Activated CD4-positive, alpha-beta T cell treated with anti-CD3 and anti-CD28 coated beads, Interleukin-2, amount 10 ng/mL, durations not matched to agents 7 days and 5 days (primary cell): ENCODE data around the gene METTL5. TPM values are rescaled to one million over a fixed set of nuclear protein-coding genes. Genes with fewer than 3 reads are reported as not detected.
"Not testable (repeated sequence)": the region's sequence is repeated elsewhere in the genome, so short reads cannot be mapped to it uniquely, and the experiment has no call there.

ENCODE experiments used
- CTCF ChIA-PET: fragments of 350-600 bp; sonication (Branson Sonifier 250); formaldehyde crosslinking; loops from one replicate; lab custom pipeline; 2021; ENCODE audit warnings: antibody characterized with exemption; lab: Charles Lee
- POLR2A ChIA-PET: fragments of 350-600 bp; sonication (Branson Sonifier 250); formaldehyde crosslinking; loops from one replicate; lab custom pipeline; 2021; ENCODE audit warnings: antibody characterized with exemption; lab: Charles Lee
- DNase-seq: peaks from one replicate; pipeline ENCODE4 v3.0.0-alpha.2; 2020
- H3K27ac Mint-ChIP-seq: one replicate; pipeline ENCODE4 v1.8.0; 2021; ENCODE audit warnings: mild to moderate bottlenecking, moderate library complexity, mixed read lengths
- H3K27me3 Mint-ChIP-seq: one replicate; pipeline ENCODE4 v1.8.0; 2021; ENCODE audit warnings: mixed read lengths
- H3K36me3 Mint-ChIP-seq: one replicate; pipeline ENCODE4 v1.8.0; 2021; ENCODE audit warnings: low read depth, mixed read lengths
- H3K4me1 Mint-ChIP-seq: one replicate; pipeline ENCODE4 v1.8.0; 2021; ENCODE audit warnings: mixed read lengths
- H3K4me3 Mint-ChIP-seq: one replicate; pipeline ENCODE4 v1.8.0; 2021; ENCODE audit warnings: mild to moderate bottlenecking, moderate library complexity, mixed read lengths
- H3K9me3 Mint-ChIP-seq: one replicate; pipeline ENCODE4 v1.8.0; 2021; ENCODE audit warnings: mixed read lengths
- total RNA-seq, 2 experiments: library from RNA; stranded (reverse); gene quantifications; one replicate each; pipeline ENCODE4 v1.2.3, GENCODE V29; 2021

The METTL5 gene
- total RNA-seq, 2 experiments from 2014 or later = 53.3 to 61.6 TPM

- Mint-ChIP-seq H3K4me3 (peak overlapping the region; percentile 57), H3K27ac (no peak overlapping the region), H3K36me3 (peaks cover 26% of the 10 kb centered on the region), H3K27me3 (no peaks in the 10 kb centered on the region), H3K4me1 (peaks cover 44% of the 10 kb centered on the region), H3K9me3 (no peaks in the 10 kb centered on the region)
- no peak for DNase-seq
- ChIA-PET POLR2A (no interaction called here), CTCF (interaction anchor here (3.6 kb wide), 1 partner anchor 11 kb away, joined by 23 read pairs; no protein-coding TSS in a partner anchor)
Observed at GRCh38 chr2:169822785-169823392, 1.8 kb downstream of the METTL5 start.

- CTCF ChIA-PET = no interaction called here
Observed at GRCh38 chr2:169822036-169822435, 2.7 kb downstream of the METTL5 start.

GRCh38 chr2:169820101-169820500 is 4.6 kb downstream of the METTL5 start:
- Mint-ChIP-seq H3K4me1 (peaks cover 37% of the 10 kb centered on the region), H3K9me3 (peaks cover 12% of the 10 kb centered on the region), H3K36me3 (peaks cover 53% of the 10 kb centered on the region)
- CTCF ChIA-PET, H3K27ac Mint-ChIP-seq, H3K4me3 Mint-ChIP-seq, DNase-seq, POLR2A ChIA-PET, H3K27me3 Mint-ChIP-seq: not testable (repeated sequence)

More at GRCh38 chr2:169822036-169822435, 2.7 kb downstream of the METTL5 start:
- Mint-ChIP-seq H3K9me3 (peaks cover 5% of the 10 kb centered on the region), H3K4me3 (no peak overlapping the region), H3K27me3 (no peaks in the 10 kb centered on the region), H3K36me3 (peaks cover 35% of the 10 kb centered on the region), H3K4me1 (peaks cover 43% of the 10 kb centered on the region), H3K27ac (no peak overlapping the region)
- POLR2A ChIA-PET = no interaction called here
- no peak for DNase-seq

GRCh38 chr2:169819106-169819505 is 5.6 kb downstream of the METTL5 start:
- Mint-ChIP-seq H3K4me1 (peaks cover 33% of the 10 kb centered on the region), H3K36me3 (peaks cover 57% of the 10 kb centered on the region), H3K27ac (peak overlapping the region; percentile 38), H3K27me3 (no peaks in the 10 kb centered on the region), H3K9me3 (peaks cover 12% of the 10 kb centered on the region), H3K4me3 (no peak overlapping the region)
- POLR2A ChIA-PET = no interaction called here
- no peak for DNase-seq
- CTCF ChIA-PET = interaction anchor here (1.7 kb wide), 2 partner anchors 11 to 17 kb away, joined by 7 to 10 read pairs; no protein-coding TSS in a partner anchor

GRCh38 chr2:169818241-169818640 is 6.5 kb downstream of the METTL5 start:
- no peak for DNase-seq
- Mint-ChIP-seq H3K4me3 (no peak overlapping the region), H3K36me3 (peaks cover 56% of the 10 kb centered on the region), H3K4me1 (peaks cover 25% of the 10 kb centered on the region), H3K27me3 (no peaks in the 10 kb centered on the region), H3K9me3 (peaks cover 12% of the 10 kb centered on the region), H3K27ac (no peak overlapping the region)
- POLR2A ChIA-PET = no interaction called here
- CTCF ChIA-PET = interaction anchor here (0.8 to 1.7 kb wide), 3 partner anchors 10 to 60 kb away, joined by 3 to 10 read pairs (median 7); no protein-coding TSS in a partner anchor

- H3K27me3 Mint-ChIP-seq, H3K27ac Mint-ChIP-seq, H3K4me3 Mint-ChIP-seq, DNase-seq, POLR2A ChIA-PET: not testable (repeated sequence)
- Mint-ChIP-seq H3K36me3 (peaks cover 59% of the 10 kb centered on the region), H3K9me3 (peaks cover 12% of the 10 kb centered on the region), H3K4me1 (peaks cover 17% of the 10 kb centered on the region)
- CTCF ChIA-PET = interaction anchor here (3.1 kb wide), 1 partner anchor 8 kb away, joined by 13 read pairs; the partner anchor contains the start of gene METTL5
Observed at GRCh38 chr2:169817369-169817768, 7.3 kb downstream of the METTL5 start.

- H3K27ac Mint-ChIP-seq, POLR2A ChIA-PET, H3K4me3 Mint-ChIP-seq, H3K27me3 Mint-ChIP-seq, DNase-seq: not testable (repeated sequence)
- Mint-ChIP-seq H3K36me3 (peaks cover 60% of the 10 kb centered on the region), H3K9me3 (peaks cover 12% of the 10 kb centered on the region), H3K4me1 (peaks cover 15% of the 10 kb centered on the region)
- CTCF ChIA-PET = interaction anchor here (3.1 kb wide), 1 partner anchor 8 kb away, joined by 13 read pairs; the partner anchor contains the start of gene METTL5
Observed at GRCh38 chr2:169816961-169817360, 7.7 kb downstream of the METTL5 start.

- CTCF ChIA-PET = interaction anchor here (3.1 kb wide), 1 partner anchor 9 kb away, joined by 13 read pairs; the partner anchor contains the start of gene METTL5
- no peak overlapping the region for H3K4me3 Mint-ChIP-seq
- peaks cover 60% of the 10 kb centered on the region for H3K36me3 Mint-ChIP-seq
- peaks cover 12% of the 10 kb centered on the region for H3K9me3 Mint-ChIP-seq
- no peak for DNase-seq
- no peaks in the 10 kb centered on the region for H3K27me3 Mint-ChIP-seq
- peaks cover 8% of the 10 kb centered on the region for H3K4me1 Mint-ChIP-seq
- no peak overlapping the region for H3K27ac Mint-ChIP-seq
- POLR2A ChIA-PET = no interaction called here
Observed at GRCh38 chr2:169815849-169816248, 8.9 kb downstream of the METTL5 start.

GRCh38 chr2:169808221-169808620 is 16.5 kb downstream of the METTL5 start:
- H3K27ac Mint-ChIP-seq = no peak overlapping the region
- H3K27me3 Mint-ChIP-seq = no peaks in the 10 kb centered on the region
- ChIA-PET CTCF (interaction anchor here (1.0 to 2.5 kb wide), 3 partner anchors 10 to 20 kb away, joined by 3 to 9 read pairs (median 7); partner anchors contain the start of gene METTL5), POLR2A (no interaction called here)
- no peak overlapping the region for H3K4me3 Mint-ChIP-seq
- H3K4me1 Mint-ChIP-seq = peaks cover 2% of the 10 kb centered on the region
- H3K9me3 Mint-ChIP-seq = no peaks in the 10 kb centered on the region
- DNase-seq = no peak
- peaks cover 56% of the 10 kb centered on the region for H3K36me3 Mint-ChIP-seq

GRCh38 chr2:169806586-169806985 is 18.1 kb downstream of the METTL5 start:
- H3K4me1 Mint-ChIP-seq = peaks cover 14% of the 10 kb centered on the region
- no peak for DNase-seq
- peaks cover 56% of the 10 kb centered on the region for H3K36me3 Mint-ChIP-seq
- H3K27ac Mint-ChIP-seq = no peak overlapping the region
- no peaks in the 10 kb centered on the region for H3K9me3 Mint-ChIP-seq
- ChIA-PET CTCF (no interaction called here), POLR2A (no interaction called here)
- H3K27me3 Mint-ChIP-seq = no peaks in the 10 kb centered on the region
- no peak overlapping the region for H3K4me3 Mint-ChIP-seq

GRCh38 chr2:169803480-169803879 is 21.2 kb downstream of the METTL5 start:
- POLR2A ChIA-PET = interaction anchor here (0.5 kb wide), 1 partner anchor 966 kb away, joined by 4 read pairs; no protein-coding TSS in a partner anchor
- Mint-ChIP-seq H3K4me1 (peaks cover 29% of the 10 kb centered on the region), H3K27me3 (no peaks in the 10 kb centered on the region), H3K27ac (no peak overlapping the region), H3K36me3 (peaks cover 42% of the 10 kb centered on the region), H3K4me3 (no peak overlapping the region), H3K9me3 (no peaks in the 10 kb centered on the region)
- no peak for DNase-seq
- CTCF ChIA-PET = interaction anchor here (0.7 to 3.7 kb wide), 5 partner anchors 15 to 73 kb away, joined by 3 to 10 read pairs (median 3); partner anchors contain the start of genes METTL5 and UBR3

GRCh38 chr2:169798718-169799592 is 25.8 kb downstream of the METTL5 start, which contains the start of gene SSB:
Gene SSB, plus strand, starts transcription at chr2:169798871. Its CDS starts 2,090 bp downstream, at chr2:169800961.
- peak; percentile 95 for DNase-seq
- H3K9me3 Mint-ChIP-seq = no peaks in the 10 kb centered on the region
- peaks cover 35% of the 10 kb centered on the region for H3K4me1 Mint-ChIP-seq
- CTCF ChIA-PET = interaction anchor here (0.5 to 1.0 kb wide), 3 partner anchors 26 to 277 kb away, joined by 3 to 5 read pairs (median 4); partner anchors contain the start of gene METTL5
- peak within 1 kb of the TSS; percentile 91 for H3K27ac Mint-ChIP-seq
- peak within 1 kb of the TSS; percentile 83 for H3K4me3 Mint-ChIP-seq
- POLR2A ChIA-PET = interaction anchor here (0.8 kb wide), 1 partner anchor 29 kb away, joined by 4 read pairs; no protein-coding TSS in a partner anchor
- H3K27me3 Mint-ChIP-seq = peaks cover 2% of the 10 kb centered on the region
- peaks cover 15% of the 10 kb centered on the region for H3K36me3 Mint-ChIP-seq
